ENCODE results near the gene RAC2. TPM values are rescaled to one million over a fixed set of nuclear protein-coding genes. Genes with fewer than 3 reads are reported as not detected.
A peak's percentile ranks its signal among the peaks of the same experiment; 100 is the strongest.

The RAC2 gene
- total RNA-seq, 4 donors from 2014 or later: 1.9 to 3.7 (median 3.5) TPM; not detected in 1

- TF ChIP-seq CTCF (IDR thresholded peaks at IDR 0.05 in 4 of 5, conservative IDR thresholded peaks at IDR 0.05 in 1 of 5) (no peak), POLR2A (IDR thresholded peaks at IDR 0.05) (no peak)
- peaks cover 10 to 46% (median 16%) of the 10 kb centered on the region in 3 donors for H3K27me3 ChIP-seq
- ATAC-seq (no peak), DNase-seq (peak; percentile 29 to 49)
- intact Hi-C loops (cut with DNase I; ENCODE audit: low total_unique reads): no loop called here
- in situ Hi-C loops (cut with MboI; ENCODE audit: low sequenced_read_pairs in 4 of 4): no loop called here
- H3K9me3 ChIP-seq: no peaks in the 10 kb centered on the region
- no peaks in the 10 kb centered on the region for H3K4me1 ChIP-seq
- no peak overlapping the region for H3K4me3 ChIP-seq
- H3K36me3 ChIP-seq: no peaks in the 10 kb centered on the region
- H3K27ac ChIP-seq: no peak overlapping the region
These were observed 30.4 kb upstream of the RAC2 start for GRCh38 chr22:37274380-37274862.

GRCh38 chr22:37273846-37274225, 29.8 kb upstream of the RAC2 start:
- H3K4me3 ChIP-seq: no peak overlapping the region
- H3K27ac ChIP-seq: no peak overlapping the region
- DNase-seq (no peak), ATAC-seq (no peak)
- H3K4me1 ChIP-seq: no peaks in the 10 kb centered on the region
- no peaks in the 10 kb centered on the region for H3K36me3 ChIP-seq
- intact Hi-C loops (cut with DNase I; ENCODE audit: low total_unique reads): no loop called here
- H3K27me3 ChIP-seq: peaks cover 6 to 47% (median 22%) of the 10 kb centered on the region in 3 donors
- no peaks in the 10 kb centered on the region for H3K9me3 ChIP-seq
- TF ChIP-seq CTCF (IDR thresholded peaks at IDR 0.05 in 4 of 5, conservative IDR thresholded peaks at IDR 0.05 in 1 of 5) (no peak), POLR2A (IDR thresholded peaks at IDR 0.05) (no peak)
- in situ Hi-C loops (cut with MboI; ENCODE audit: low sequenced_read_pairs in 4 of 4): no loop called here

- Histone ChIP-seq H3K27ac (no peak overlapping the region), H3K4me3 (no peak overlapping the region), H3K9me3 (no peaks in the 10 kb centered on the region), H3K27me3 (peaks cover 6 to 42% (median 23%) of the 10 kb centered on the region in 3 donors), H3K36me3 (no peaks in the 10 kb centered on the region), H3K4me1 (no peaks in the 10 kb centered on the region)
- no peak for DNase-seq
- TF ChIP-seq POLR2A (IDR thresholded peaks at IDR 0.05): no peak
- TF ChIP-seq CTCF (IDR thresholded peaks at IDR 0.05 in 4 of 5, conservative IDR thresholded peaks at IDR 0.05 in 1 of 5): no peak
- ATAC-seq: no peak
- intact Hi-C loops (cut with DNase I; ENCODE audit: low total_unique reads) (no loop called here), in situ Hi-C loops (cut with MboI; ENCODE audit: low sequenced_read_pairs in 4 of 4) (no loop called here)
These were observed 29.2 kb upstream of the RAC2 start for GRCh38 chr22:37273126-37273845.

- Histone ChIP-seq H3K36me3 (no peaks in the 10 kb centered on the region), H3K27ac (no peak overlapping the region), H3K4me3 (no peak overlapping the region), H3K9me3 (no peaks in the 10 kb centered on the region), H3K4me1 (no peaks in the 10 kb centered on the region), H3K27me3 (peaks cover 13 to 36% (median 32%) of the 10 kb centered on the region in 3 donors)
- in situ Hi-C loops (cut with MboI; ENCODE audit: low sequenced_read_pairs in 4 of 4): no loop called here
- intact Hi-C loops (cut with DNase I; ENCODE audit: low total_unique reads): no loop called here
- TF ChIP-seq CTCF (IDR thresholded peaks at IDR 0.05 in 4 of 5, conservative IDR thresholded peaks at IDR 0.05 in 1 of 5) (no peak), POLR2A (IDR thresholded peaks at IDR 0.05) (no peak)
- no peak for DNase-seq
- no peak for ATAC-seq
These were observed 27.0 kb upstream of the RAC2 start for GRCh38 chr22:37270928-37271650.

All from gastrocnemius medialis (tissue), 4 donors.